GM18873 (cell line): ENCODE measurements around the gene NABP1.

ENCODE experiments used
- ATAC-seq: cut with Tn5 transposase; IDR thresholded peaks from one replicate; pipeline ENCODE4 v1.9.1; 2021; ENCODE audit warnings: mild to moderate bottlenecking, moderate library complexity, moderate number of reproducible peaks; ENCODE audit not compliant: unreplicated experiment, low FRiP score

Gene NABP1

DNA sequence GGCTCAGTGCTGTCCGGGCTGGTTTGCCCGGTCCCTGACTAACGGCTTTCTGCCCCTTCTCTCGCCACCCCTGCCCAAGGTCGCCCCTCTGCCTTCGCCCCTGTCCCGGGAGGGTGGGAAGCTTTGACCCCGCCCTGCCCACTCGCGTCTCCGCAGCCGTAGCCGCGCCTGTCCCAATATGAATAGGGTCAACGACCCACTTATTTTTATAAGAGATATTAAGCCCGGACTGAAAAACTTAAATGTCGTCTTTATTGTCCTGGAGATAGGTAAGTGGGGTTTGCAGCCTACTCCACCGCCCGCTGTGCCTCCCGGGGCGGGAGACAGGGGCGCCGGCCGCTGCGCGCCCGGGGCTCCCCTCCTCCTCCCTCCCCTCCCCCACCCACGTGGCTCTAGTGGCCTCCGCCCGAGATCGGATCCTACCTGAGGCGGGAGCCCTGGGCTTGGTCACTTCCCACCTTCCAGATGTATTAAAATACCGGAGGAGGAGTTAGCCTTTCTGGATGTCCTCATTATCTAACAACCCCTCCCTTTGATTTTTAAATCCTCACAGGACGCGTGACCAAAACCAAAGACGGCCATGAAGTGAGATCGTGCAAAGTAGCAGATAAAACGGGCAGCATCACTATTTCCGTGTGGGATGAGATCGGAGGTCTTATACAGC, 633 bp downstream of the NABP1 start:
- ATAC-seq = peak; percentile 10

DNA sequence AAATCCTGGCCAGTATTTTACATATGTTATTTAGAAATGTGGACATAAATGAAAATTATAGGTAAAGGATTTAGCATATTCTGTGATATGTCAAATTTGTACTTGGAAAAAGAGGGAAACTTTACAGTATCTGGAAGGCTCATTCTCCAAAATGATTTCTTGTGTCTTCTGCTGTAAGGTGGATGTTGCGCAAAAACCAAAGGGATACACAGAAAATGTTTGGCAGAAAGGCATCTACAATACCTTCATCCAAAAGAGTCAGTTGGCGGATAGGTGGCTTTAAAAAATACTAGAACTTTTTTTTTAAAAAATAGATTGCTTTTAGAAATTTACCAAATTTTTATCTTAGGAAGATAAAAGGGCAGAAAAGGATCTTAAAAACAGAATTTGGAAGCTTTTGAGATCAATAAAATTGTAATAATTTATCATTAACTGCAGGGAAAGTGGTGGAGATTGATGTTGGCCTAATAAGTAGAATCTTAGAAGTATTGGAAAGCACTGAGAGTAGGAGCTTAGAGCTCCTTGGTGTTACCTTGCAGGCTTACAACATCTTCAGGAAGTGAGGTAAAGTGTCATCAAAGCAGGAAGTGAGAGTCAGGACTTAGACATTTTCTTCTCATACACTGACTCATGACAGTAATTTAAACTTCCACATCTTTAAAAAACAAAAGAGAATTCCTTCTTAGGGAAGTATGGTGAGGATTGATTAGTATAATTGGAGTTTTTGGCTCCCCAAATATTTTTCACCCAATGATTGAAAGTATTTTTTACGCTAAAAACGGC, 2.1 kb downstream of the NABP1 start:
- ATAC-seq = peak; percentile 31

GRCh38 chr2:191680639-191681038, 2.7 kb downstream of the NABP1 start:
- ATAC-seq = no peak

DNA sequence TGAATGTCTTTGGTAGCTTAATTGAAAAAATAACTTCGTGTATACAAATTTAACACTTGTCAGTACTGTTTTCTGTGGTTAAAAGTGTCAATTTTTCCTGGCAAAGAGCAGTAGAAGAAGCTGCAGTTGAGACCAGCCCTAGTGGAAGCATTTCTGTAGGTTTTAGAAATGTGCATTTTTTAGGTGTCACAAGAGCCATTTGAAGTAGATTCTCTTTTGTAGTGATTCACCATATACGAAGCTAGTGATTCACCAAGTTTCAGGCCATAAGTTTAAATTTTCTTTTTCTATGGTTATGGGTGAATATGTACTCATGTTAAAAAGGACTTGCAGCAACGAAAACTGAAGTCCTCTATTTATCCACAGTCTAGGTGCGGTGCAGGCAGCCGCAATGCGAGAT, 4.2 kb downstream of the NABP1 start:
- no peak for ATAC-seq

GRCh38 chr2:191686066-191686465, 8.1 kb downstream of the NABP1 start:
- no peak for ATAC-seq

GRCh38 chr2:191686729-191687128, 8.8 kb downstream of the NABP1 start:
- no peak for ATAC-seq

DNA sequence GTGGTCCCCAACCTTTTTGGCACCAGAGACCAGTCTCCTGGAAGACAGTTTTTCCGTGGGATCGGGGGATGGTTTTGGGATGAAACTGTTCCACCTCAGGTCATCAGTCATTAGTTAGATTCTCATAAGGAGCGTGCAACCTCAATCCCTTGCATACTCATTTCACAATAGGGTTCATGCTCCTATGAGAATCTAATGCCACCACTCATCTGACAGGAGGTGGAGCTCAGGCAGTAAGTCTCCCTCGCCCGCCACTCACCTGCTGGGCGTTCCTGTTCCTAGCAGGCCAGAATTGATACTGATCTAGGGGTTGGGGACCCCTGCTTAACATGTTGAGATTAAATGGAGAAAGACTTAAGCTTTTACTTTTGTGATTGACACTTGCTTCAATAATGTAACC, 9.9 kb downstream of the NABP1 start:
- no peak for ATAC-seq

DNA sequence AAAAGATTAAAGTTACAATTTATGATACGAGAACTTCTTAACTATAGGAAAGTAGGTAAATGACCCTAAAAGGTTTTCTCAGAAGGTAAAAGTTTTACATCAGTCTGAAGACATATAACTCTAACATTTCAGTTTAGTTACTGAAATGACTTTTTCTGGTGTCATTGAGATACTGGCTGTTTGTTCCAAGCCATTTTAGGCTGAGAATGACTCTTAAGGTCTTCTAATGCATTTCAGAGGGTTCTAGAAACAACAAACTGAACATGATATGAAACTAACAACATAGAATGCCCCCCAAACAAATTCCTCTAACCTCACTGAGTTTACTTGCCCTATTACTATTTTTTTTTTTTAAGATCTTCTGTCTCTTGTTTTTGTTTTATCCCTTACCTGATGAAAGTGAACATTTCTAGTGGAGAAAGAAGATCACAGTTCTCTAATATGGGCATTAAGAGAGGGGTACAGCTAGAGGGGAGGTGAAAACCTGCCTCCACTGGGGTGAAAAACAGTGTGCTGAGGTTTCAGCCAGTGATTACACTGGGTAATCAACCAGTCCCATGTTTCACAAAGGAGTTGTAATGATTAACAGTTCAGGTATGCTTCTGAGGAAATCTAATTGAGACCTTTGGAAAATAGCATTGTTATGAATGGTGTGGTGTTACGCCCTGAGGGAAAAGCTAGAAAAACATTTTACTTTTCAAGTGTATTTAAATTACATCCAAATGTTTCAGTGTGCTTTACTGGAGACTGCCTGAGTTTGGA, 11.2 kb downstream of the NABP1 start:
- ATAC-seq = no peak

DNA sequence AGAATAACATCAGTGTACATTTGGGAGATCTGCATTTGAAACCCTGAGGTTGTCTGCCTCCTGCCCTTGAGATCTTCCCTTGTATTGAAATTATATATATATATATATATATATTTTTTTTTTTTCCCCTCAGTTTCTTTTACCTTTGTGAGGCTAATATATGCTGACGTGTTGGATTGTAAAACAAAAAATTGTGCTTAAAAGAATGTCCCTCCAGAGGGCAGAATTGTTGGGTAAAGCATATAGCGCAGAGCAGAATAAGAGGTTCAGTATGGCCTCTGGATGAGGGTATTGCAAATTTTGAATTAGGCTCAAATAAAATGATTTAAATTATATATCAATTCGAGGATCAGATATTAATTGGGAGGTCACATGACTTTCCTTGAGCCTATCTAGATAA, 12.4 kb downstream of the NABP1 start:
- no peak for ATAC-seq

DNA sequence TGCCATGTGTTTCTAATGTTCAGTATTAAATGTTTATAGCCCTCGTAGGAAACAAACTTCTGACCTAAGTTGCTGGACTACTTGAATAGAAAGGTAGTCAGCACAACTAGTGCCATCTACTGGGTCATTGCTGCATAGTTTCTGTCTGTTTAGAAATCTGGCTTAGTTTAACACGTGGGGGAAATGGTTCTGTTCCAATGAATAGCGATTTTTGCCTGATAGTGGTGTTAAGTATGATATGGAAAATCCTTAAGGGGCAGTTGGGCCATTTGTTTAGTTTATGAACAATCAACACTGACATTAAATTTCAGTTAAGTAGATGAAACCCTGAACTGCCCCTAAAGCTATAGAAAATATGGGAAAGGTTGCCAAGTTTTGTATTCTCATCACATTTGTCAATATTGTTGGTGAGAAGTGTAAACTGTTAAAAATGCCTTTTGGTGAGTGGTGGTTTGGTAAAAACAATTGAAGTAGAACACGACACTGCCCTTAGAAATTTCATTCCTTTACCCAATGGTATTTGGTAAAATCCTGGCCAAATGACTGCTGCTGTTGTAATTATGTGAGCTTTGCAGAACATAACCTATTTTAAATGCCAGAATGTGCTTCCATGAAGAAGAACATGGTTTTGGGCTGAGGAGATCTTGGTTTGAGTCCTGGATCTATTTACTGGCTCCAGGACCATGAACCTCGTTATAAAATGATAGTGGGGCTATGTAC, 13.2 kb downstream of the NABP1 start:
- peak; percentile 69 for ATAC-seq

- ATAC-seq = no peak
Observed at GRCh38 chr2:191691898-191692297, 14.0 kb downstream of the NABP1 start.

DNA sequence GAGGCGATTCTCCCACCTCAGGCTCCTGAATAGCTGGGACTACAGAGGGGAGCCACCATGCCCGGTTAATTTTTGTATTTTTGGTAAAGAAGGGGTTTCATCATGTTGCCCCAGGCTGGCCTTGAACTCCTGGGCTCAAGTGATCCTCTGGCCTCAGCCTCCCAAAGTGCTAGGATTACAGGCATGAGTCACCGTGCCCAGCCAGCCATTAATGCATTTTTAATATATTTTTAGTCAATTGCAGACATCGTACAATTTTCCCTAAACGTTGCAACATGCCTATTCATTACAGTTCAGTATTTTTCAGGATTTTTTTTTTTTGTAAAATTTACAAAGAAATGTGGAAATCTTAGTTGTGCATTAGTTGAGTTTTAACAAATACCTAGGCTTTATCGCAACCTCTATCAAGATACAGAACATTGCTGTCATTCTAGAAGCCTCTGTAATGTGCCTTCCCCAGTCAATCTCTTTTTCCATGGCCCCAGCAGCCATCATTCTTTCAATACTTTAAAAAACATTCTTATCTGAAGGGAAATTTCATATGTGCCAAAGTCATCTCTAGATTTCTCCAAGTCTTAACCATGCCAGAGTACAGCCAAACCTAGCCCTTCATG, 14.7 kb downstream of the NABP1 start:
- ATAC-seq = no peak

GRCh38 chr2:191693166-191693565, 15.2 kb downstream of the NABP1 start:
- no peak for ATAC-seq

DNA sequence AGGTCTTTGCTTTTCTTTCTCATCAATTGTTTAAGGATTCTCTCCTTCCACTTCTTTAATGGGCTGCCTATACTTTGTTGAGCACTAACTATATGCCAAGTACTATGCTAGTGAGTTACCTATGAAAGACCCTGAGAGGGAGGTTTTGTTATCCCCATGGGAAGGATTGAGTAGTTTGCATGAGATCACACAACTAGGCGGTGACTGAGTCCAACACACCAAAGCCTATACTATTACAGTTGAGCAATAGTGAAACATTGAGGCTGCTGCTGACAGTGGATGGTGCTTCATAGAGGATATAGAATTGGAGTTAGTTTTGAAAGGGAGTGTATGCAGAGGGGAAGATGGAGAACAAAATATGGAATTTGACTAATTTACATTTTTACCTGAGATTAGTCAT, 15.8 kb downstream of the NABP1 start:
- ATAC-seq = no peak

DNA sequence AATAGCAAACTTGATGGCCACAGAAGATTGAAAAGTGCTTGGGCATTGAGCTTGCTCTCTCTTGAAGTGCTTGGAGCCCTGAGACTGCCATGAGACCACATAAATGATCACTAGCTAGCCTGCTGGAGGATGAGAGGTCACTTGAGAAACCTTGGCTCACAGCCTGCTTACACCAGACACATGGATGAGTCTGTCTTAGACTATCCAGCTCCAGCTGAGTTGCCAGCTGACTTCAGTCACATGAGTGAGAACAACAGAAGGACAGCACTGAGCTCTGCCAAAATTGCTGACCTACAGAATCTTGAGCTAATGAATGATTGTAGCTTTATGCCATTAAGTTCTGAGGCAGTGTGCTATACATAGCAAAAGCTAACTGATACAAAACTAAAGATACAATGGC, 18.1 kb downstream of the NABP1 start:
- no peak for ATAC-seq

GRCh38 chr2:191696966-191697365, 19.0 kb downstream of the NABP1 start:
- no peak for ATAC-seq

DNA sequence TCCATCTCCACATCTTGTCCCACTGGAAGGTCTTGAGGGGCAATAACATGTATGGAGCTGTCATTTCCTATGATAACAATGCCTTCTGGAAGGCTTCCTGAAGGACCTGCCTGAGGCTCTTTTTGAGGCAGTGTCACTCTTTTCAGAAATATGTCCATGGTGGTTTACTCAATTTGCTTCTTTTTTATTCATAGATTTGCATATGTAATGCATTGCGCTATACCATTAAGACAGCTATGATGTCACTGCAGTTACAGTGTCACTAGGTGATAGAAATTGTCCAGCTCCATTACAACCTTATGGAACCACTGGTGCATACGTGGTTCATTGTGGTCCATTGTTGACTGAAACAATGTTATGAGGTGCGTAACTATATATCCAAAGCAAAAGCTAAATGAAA, 19.9 kb downstream of the NABP1 start:
- ATAC-seq = no peak

GRCh38 chr2:191699341-191699945, 21.5 kb downstream of the NABP1 start:
- no peak for ATAC-seq

DNA sequence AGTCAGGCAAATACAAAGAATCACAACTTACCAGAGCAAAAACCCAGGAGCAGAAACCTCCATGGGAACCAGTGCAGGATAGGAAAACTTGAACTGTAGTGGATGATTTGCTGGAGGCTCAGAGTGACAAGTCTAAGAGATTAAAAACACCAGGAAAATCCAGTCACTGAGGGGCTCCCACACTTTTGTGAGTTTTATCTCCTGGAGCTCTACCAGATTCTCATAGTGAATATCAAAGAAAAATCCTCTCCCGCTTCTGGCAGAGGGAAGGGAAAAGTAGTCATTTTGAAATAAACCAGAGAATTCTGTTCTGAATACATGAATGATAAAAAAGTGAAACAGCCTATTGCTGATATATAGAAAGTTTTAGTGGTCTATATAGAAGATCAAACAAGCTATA, 23.1 kb downstream of the NABP1 start:
- ATAC-seq = no peak

GRCh38 chr2:191701696-191702095, 23.8 kb downstream of the NABP1 start:
- ATAC-seq = no peak
